Gastrocnemius medialis (tissue), 4 donors: ENCODE measurements around the gene METTL26.

Experiments
- POLR2A ChIP-seq, 2 donors: fragments of 450-650 bp; IDR thresholded peaks; one replicate each; pipeline ENCODE4 v1.6.1; 2017; ENCODE audit warnings: antibody characterized with exemption in 2 of 2, mild to moderate bottlenecking in 2 of 2, moderate library complexity in 2 of 2
- TF ChIP-seq, protein P1 (sequence below), 5 experiments: fragments of 450-650 bp in 3 of 5; fragments of 200-600 bp in 2 of 5; sonication (generic) in 2 of 5; IDR thresholded peaks in 4 of 5; conservative IDR thresholded peaks in 1 of 5; 1 replicate in 4 of 5; 2 replicates in 1 of 5; pipeline ENCODE4 v1.5.1; 2016 to 2019; ENCODE audit warnings: antibody characterized with exemption in 5 of 5, mild to moderate bottlenecking in 3 of 5, moderate library complexity in 3 of 5

DNA sequence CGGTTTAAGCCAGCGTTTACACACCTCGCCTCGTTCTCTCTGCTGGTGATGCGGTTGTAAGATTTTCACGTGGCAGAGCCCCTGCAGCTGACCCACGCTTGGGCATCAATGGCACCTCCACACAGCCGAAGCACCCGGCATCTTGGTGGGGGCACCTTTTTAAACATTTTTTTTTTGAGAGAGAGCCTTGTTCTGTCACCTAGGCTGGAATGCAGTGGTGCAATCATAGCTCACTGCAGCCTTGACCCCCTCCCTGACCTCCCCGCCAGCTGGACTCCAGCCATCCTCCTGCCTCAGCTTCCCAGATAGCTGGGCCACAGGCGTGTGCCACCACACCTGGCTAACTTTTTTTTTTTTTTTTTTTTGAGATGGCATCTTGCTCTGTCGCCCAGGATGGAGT, 17.9 kb upstream of the METTL26 start:
- TF ChIP-seq, protein P1, sequence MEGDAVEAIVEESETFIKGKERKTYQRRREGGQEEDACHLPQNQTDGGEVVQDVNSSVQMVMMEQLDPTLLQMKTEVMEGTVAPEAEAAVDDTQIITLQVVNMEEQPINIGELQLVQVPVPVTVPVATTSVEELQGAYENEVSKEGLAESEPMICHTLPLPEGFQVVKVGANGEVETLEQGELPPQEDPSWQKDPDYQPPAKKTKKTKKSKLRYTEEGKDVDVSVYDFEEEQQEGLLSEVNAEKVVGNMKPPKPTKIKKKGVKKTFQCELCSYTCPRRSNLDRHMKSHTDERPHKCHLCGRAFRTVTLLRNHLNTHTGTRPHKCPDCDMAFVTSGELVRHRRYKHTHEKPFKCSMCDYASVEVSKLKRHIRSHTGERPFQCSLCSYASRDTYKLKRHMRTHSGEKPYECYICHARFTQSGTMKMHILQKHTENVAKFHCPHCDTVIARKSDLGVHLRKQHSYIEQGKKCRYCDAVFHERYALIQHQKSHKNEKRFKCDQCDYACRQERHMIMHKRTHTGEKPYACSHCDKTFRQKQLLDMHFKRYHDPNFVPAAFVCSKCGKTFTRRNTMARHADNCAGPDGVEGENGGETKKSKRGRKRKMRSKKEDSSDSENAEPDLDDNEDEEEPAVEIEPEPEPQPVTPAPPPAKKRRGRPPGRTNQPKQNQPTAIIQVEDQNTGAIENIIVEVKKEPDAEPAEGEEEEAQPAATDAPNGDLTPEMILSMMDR (IDR thresholded peaks at IDR 0.05 in 4 of 5, conservative IDR thresholded peaks at IDR 0.05 in 1 of 5) = no peak
- TF ChIP-seq POLR2A (IDR thresholded peaks at IDR 0.05) = no peak
